SK-N-SH (cell line): ENCODE data around the gene PPM1K. TPM values are rescaled to one million over a fixed set of nuclear protein-coding genes. Genes with fewer than 3 reads are reported as not detected.

Source experiments
- CTCF ChIA-PET: fragments of 300-600, 350-600 bp; formaldehyde crosslinking; extraction: SDS; loops from one replicate; lab custom pipeline; 2021; lab: Yijun Ruan, JAX
- POLR2A ChIA-PET: fragments of 350-600 bp; sonication (Branson Sonifier 250); formaldehyde crosslinking; extraction: SDS; loops from one replicate; lab custom pipeline; 2020; ENCODE audit warnings: antibody characterized with exemption, inconsistent platforms; lab: Yijun Ruan, JAX
- DNase-seq: peaks from one replicate; pipeline ENCODE4 v3.0.0; 2012
- H2AFZ ChIP-seq: fragments of 200-600 bp; sonication (generic); 2 replicates; pipeline ENCODE4 v1.8.1; 2016; ENCODE audit warnings: antibody characterized with exemption, mild to moderate bottlenecking, low read depth
- H3F3A ChIP-seq: fragments of 200-600 bp; sonication (generic); replicated peaks from 2 replicates; pipeline ENCODE3; 2016; ENCODE audit warnings: antibody characterized with exemption, mild to moderate bottlenecking; ENCODE audit not compliant: insufficient read depth
- H3K27ac ChIP-seq, 2 experiments: fragments of 200-500 bp in 1 of 2; fragments of 200-600 bp in 1 of 2; sonication (Bioruptor generic) in 1 of 2; sonication (generic), shearing (Covaris generic) in 1 of 2; 2 replicates each; pipeline versions ENCODE4 v1.5.1 to v1.6.1; 2014 to 2016; ENCODE audit warnings: low read depth in 2 of 2, inconsistent platforms in 1 of 2, low read length in 1 of 2, mild to moderate bottlenecking in 1 of 2, mixed read lengths in 1 of 2
- H3K27me3 ChIP-seq: fragments of 200-600 bp; sonication (generic), shearing (Covaris generic); 2 replicates; pipeline ENCODE4 v1.6.1; 2016; ENCODE audit warnings: mixed run types; ENCODE audit not compliant: insufficient read depth
- H3K36me3 ChIP-seq, 2 experiments: fragments of 200-500 bp in 1 of 2; fragments of 200-600 bp in 1 of 2; sonication (Bioruptor generic) in 1 of 2; sonication (generic) in 1 of 2; replicated peaks in 1 of 2; 2 replicates each; pipeline versions ENCODE3 to v1.5.1; 2014 to 2016; ENCODE audit warnings: low read length in 1 of 2, mild to moderate bottlenecking in 1 of 2; ENCODE audit not compliant: insufficient read depth in 2 of 2, control insufficient read depth in 1 of 2
- H3K4me1 ChIP-seq, 2 experiments: fragments of 200-500 bp in 1 of 2; fragments of 200-600 bp in 1 of 2; sonication (Bioruptor generic) in 1 of 2; sonication (generic), shearing (Covaris generic) in 1 of 2; 2 replicates each; pipeline versions ENCODE4 v1.5.1 to v1.6.1; 2014 to 2016; ENCODE audit warnings: low read depth in 1 of 2, low read length in 1 of 2, mixed run types in 1 of 2; ENCODE audit not compliant: insufficient read depth in 2 of 2, control insufficient read depth in 1 of 2
- H3K4me2 ChIP-seq: fragments of 200-600 bp; sonication (generic), shearing (Covaris generic); 2 replicates; pipeline ENCODE4 v1.6.1; 2017; ENCODE audit warnings: mixed run types
- H3K4me3 ChIP-seq, 2 experiments: fragments of 200-500 bp in 1 of 2; fragments of 200-600 bp in 1 of 2; sonication (Bioruptor generic) in 1 of 2; sonication (generic), shearing (Covaris generic) in 1 of 2; 2 replicates each; pipeline versions ENCODE4 v1.5.1 to v1.8.1; 2014 to 2016; ENCODE audit warnings: low read depth in 2 of 2, inconsistent platforms in 1 of 2, low read length in 1 of 2, mild to moderate bottlenecking in 1 of 2, mixed read lengths in 1 of 2, moderate library complexity in 1 of 2
- H3K79me2 ChIP-seq: fragments of 200-600 bp; sonication (generic); 2 replicates; pipeline ENCODE4 v1.8.1; 2017; ENCODE audit warnings: mild to moderate bottlenecking; ENCODE audit not compliant: insufficient read depth
- H3K9ac ChIP-seq: fragments of 200-600 bp; sonication (generic); 2 replicates; pipeline ENCODE4 v1.6.1; 2017; ENCODE audit warnings: mixed run types
- H3K9me2 ChIP-seq: fragments of 200-600 bp; sonication (generic); 2 replicates; pipeline ENCODE4 v1.6.1; 2017; ENCODE audit warnings: mixed run types
- H3K9me3 ChIP-seq: fragments of 200-600 bp; sonication (generic); 2 replicates; pipeline ENCODE4 v1.6.1; 2017; ENCODE audit warnings: mixed run types, mild to moderate bottlenecking, moderate library complexity
- H4K20me1 ChIP-seq: fragments of 200-600 bp; sonication (generic); 2 replicates; pipeline ENCODE4 v1.6.1; 2017; ENCODE audit warnings: mild to moderate bottlenecking, mixed run types; ENCODE audit not compliant: insufficient read depth
- ELF1 ChIP-seq: IDR thresholded peaks from 2 replicates; pipeline ENCODE4 v1.4.0; 2012
- EP300 ChIP-seq, 2 experiments: IDR thresholded peaks; 2 replicates each; pipeline versions ENCODE4 v1.4.0 to v1.6.1; 2012; ENCODE audit warnings: borderline replicate concordance in 1 of 2, low read depth in 1 of 2, low read length in 1 of 2
- FOSL2 ChIP-seq: IDR thresholded peaks from 2 replicates; pipeline ENCODE4 v1.4.0; 2012; ENCODE audit warnings: low read depth, mild to moderate bottlenecking, moderate library complexity, borderline replicate concordance
- FOXJ3 ChIP-seq: sonication (generic); formaldehyde crosslinking; IDR thresholded peaks from 2 replicates; pipeline ENCODE4 v1.5.1; 2020; ENCODE audit warnings: mild to moderate bottlenecking, missing genetic modification reagents
- FOXM1 ChIP-seq: IDR thresholded peaks from 2 replicates; pipeline ENCODE4 v1.4.0; 2012; ENCODE audit warnings: low read depth, mild to moderate bottlenecking
- GATA2 ChIP-seq: sonication (generic); formaldehyde crosslinking; IDR thresholded peaks from 2 replicates; pipeline ENCODE4 v1.5.0; 2020; ENCODE audit warnings: mild to moderate bottlenecking, missing genetic modification reagents
- JUND ChIP-seq: IDR thresholded peaks from 2 replicates; pipeline ENCODE4 v1.4.0; 2012
- MAX ChIP-seq: IDR thresholded peaks from 2 replicates; pipeline ENCODE4 v1.4.0; 2012; ENCODE audit warnings: low read depth
- MEF2A ChIP-seq: IDR thresholded peaks from 2 replicates; pipeline ENCODE4 v1.4.0; 2012; ENCODE audit warnings: low read depth, borderline replicate concordance
- NFIC ChIP-seq: IDR thresholded peaks from 2 replicates; pipeline ENCODE4 v1.4.0; 2012; ENCODE audit warnings: borderline replicate concordance
- NRF1 ChIP-seq: IDR thresholded peaks from 2 replicates; pipeline ENCODE4 v1.6.1; 2012; ENCODE audit warnings: low read depth, mild to moderate bottlenecking, low read length
- POLR2AphosphoS5 ChIP-seq: IDR thresholded peaks from 2 replicates; pipeline ENCODE4 v1.6.1; 2012; ENCODE audit warnings: low read depth, low read length
- RAD21 ChIP-seq: IDR thresholded peaks from 2 replicates; pipeline ENCODE4 v1.6.1; 2012; ENCODE audit warnings: mild to moderate bottlenecking, low read length
- RCOR1 ChIP-seq: fragments of 150-350 bp; IDR thresholded peaks from 2 replicates; pipeline ENCODE4 v1.6.1; 2017; ENCODE audit warnings: antibody characterized with exemption, low read length
- SIN3A ChIP-seq: IDR thresholded peaks from 2 replicates; pipeline ENCODE4 v1.6.1; 2012; ENCODE audit warnings: low read depth, mild to moderate bottlenecking, low read length, moderate library complexity, borderline replicate concordance
- TCF12 ChIP-seq: IDR thresholded peaks from 2 replicates; pipeline ENCODE4 v1.4.0; 2012
- TEAD4 ChIP-seq: IDR thresholded peaks from 2 replicates; pipeline ENCODE4 v1.4.0; 2012; ENCODE audit warnings: mild to moderate bottlenecking, borderline replicate concordance; ENCODE audit not compliant: insufficient read depth
- USF1 ChIP-seq: IDR thresholded peaks from 2 replicates; pipeline ENCODE4 v1.4.0; 2012; ENCODE audit warnings: low read depth, borderline replicate concordance
- YY1 ChIP-seq: IDR thresholded peaks from 2 replicates; pipeline ENCODE4 v1.4.0; 2012; ENCODE audit warnings: low read depth, mild to moderate bottlenecking
- WGBS: methylation state at CpG from one replicate; pipeline ENCODE4 v1.1.6; 2017; ENCODE audit warnings: low lambda C conversion rate; 5-methylcytosine and 5-hydroxymethylcytosine counted together
- polyA plus RNA-seq, 3 experiments: library from polyadenylated mRNA; depleted of rRNA; stranded (reverse); fragments of >200 nt; gene quantifications; 2 replicates each; pipeline ENCODE4 v1.2.3, GENCODE V29; 2012
- TF ChIP-seq, protein P1 (sequence below): IDR thresholded peaks from 2 replicates; pipeline ENCODE4 v1.4.0; 2012; ENCODE audit warnings: low read depth, borderline replicate concordance

PPM1K gene
- polyA plus RNA-seq, 1 of the 3 experiments (the other 2 are of a cell fraction) = 2.5 TPM

GRCh38 chr4:88333741-88334405, 49.5 kb upstream of the PPM1K start:
- H3K4me3 ChIP-seq = no peak overlapping the region
- POLR2A ChIA-PET = interaction anchor here (0.6 kb wide), 1 partner anchor 50 kb away, joined by 3 read pairs; no protein-coding TSS in a partner anchor
- no peak for DNase-seq

DNA sequence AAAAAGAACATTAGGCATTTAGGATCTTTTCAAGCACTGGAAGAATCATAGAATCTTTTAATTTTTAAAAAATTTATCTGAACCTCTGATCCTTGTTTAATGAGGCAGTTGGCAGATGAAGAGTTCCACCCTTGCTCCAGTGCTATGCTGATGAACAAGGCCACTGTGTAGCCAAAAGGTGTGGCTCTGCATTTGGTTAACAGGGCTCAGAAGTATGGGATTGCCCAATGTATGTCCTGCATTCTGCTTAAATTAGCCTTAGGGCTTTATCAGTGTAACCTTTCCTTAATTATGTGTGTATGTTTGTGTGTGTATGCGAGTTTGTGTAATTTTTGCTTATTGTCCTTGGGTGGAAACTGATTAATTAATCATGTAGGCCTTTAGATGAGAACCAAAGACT, 43.3 kb upstream of the PPM1K start:
- Histone ChIP-seq H3K9me2 (no peaks in the 10 kb centered on the region), H3F3A (no peaks in the 10 kb centered on the region), H3K27ac (no peak overlapping the region), H3K79me2 (no peaks in the 10 kb centered on the region), H3K4me1 (no peaks in the 10 kb centered on the region), H3K4me2 (no peak overlapping the region), H3K36me3 (no peaks in the 10 kb centered on the region), H3K4me3 (no peak overlapping the region), H3K9ac (no peak overlapping the region), H4K20me1 (no peaks in the 10 kb centered on the region), H3K27me3 (no peaks in the 10 kb centered on the region), H3K9me3 (no peaks in the 10 kb centered on the region), H2AFZ (no peak overlapping the region)
- DNase-seq = no peak
- 29% methylated on average over 1 of the region's 1 CpG for WGBS
- POLR2A ChIA-PET = no interaction called here
- CTCF ChIA-PET = interaction anchor here (0.6 to 0.7 kb wide), 2 partner anchors 23 to 664 kb away, joined by 3 read pairs; no protein-coding TSS in a partner anchor
- TF ChIP-seq FOXJ3 (CRISPR knock-in tag) (no peak), FOSL2 (no peak), NRF1 (no peak), MEF2A (no peak), USF1 (no peak), POLR2AphosphoS5 (no peak), RCOR1 (no peak), SIN3A (no peak), JUND (no peak), TEAD4 (no peak), NFIC (no peak), RAD21 (no peak)
- TF ChIP-seq, protein P1, sequence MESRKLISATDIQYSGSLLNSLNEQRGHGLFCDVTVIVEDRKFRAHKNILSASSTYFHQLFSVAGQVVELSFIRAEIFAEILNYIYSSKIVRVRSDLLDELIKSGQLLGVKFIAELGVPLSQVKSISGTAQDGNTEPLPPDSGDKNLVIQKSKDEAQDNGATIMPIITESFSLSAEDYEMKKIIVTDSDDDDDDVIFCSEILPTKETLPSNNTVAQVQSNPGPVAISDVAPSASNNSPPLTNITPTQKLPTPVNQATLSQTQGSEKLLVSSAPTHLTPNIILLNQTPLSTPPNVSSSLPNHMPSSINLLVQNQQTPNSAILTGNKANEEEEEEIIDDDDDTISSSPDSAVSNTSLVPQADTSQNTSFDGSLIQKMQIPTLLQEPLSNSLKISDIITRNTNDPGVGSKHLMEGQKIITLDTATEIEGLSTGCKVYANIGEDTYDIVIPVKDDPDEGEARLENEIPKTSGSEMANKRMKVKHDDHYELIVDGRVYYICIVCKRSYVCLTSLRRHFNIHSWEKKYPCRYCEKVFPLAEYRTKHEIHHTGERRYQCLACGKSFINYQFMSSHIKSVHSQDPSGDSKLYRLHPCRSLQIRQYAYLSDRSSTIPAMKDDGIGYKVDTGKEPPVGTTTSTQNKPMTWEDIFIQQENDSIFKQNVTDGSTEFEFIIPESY = no peak

More at GRCh38 chr4:88333741-88334405, 49.5 kb upstream of the PPM1K start:
- WGBS = 71% methylated on average over 1 of the region's 1 CpG
- no peaks in the 10 kb centered on the region for H3K9me2 ChIP-seq
- no peaks in the 10 kb centered on the region for H3K79me2 ChIP-seq
- H3K4me2 ChIP-seq = no peak overlapping the region
- H3K36me3 ChIP-seq = no peaks in the 10 kb centered on the region
- no peaks in the 10 kb centered on the region for H4K20me1 ChIP-seq
- no peaks in the 10 kb centered on the region for H3K9me3 ChIP-seq
- no peaks in the 10 kb centered on the region for H3K4me1 ChIP-seq
- TF ChIP-seq FOXM1 (no peak), EP300 (IDR thresholded peaks at IDR 0.05; ENCODE audit: borderline replicate concordance in 1 of 2, low read depth in 1 of 2, low read length in 1 of 2) (no peak), GATA2 (CRISPR knock-in tag) (no peak), ELF1 (no peak), YY1 (no peak), FOSL2 (no peak), TCF12 (no peak), NRF1 (no peak), MAX (no peak), NFIC (no peak), FOXJ3 (CRISPR knock-in tag) (no peak)
- H3F3A ChIP-seq = no peaks in the 10 kb centered on the region
- H2AFZ ChIP-seq = no peak overlapping the region
- no peak overlapping the region for H3K27ac ChIP-seq
- H3K9ac ChIP-seq = no peak overlapping the region
- H3K27me3 ChIP-seq = no peaks in the 10 kb centered on the region
- CTCF ChIA-PET = no interaction called here
